Stomach (tissue), 4 donors: ENCODE data around the gene LRIG2.

Experiments used
- EP300 ChIP-seq: sonication (generic); formaldehyde crosslinking; IDR thresholded peaks from one replicate; pipeline ENCODE4 v1.6.1; 2017; ENCODE audit warnings: antibody characterized with exemption
- TF ChIP-seq, protein P1 (sequence below), 7 experiments: fragments of 450-650 bp in 4 of 7; fragments of 200-600 bp in 3 of 7; sonication (generic) in 3 of 7; IDR thresholded peaks; one replicate each; pipeline ENCODE4 v1.5.1; 2016 to 2019; ENCODE audit warnings: antibody characterized with exemption in 7 of 7, control low read depth in 2 of 7, mild to moderate bottlenecking in 1 of 7

DNA sequence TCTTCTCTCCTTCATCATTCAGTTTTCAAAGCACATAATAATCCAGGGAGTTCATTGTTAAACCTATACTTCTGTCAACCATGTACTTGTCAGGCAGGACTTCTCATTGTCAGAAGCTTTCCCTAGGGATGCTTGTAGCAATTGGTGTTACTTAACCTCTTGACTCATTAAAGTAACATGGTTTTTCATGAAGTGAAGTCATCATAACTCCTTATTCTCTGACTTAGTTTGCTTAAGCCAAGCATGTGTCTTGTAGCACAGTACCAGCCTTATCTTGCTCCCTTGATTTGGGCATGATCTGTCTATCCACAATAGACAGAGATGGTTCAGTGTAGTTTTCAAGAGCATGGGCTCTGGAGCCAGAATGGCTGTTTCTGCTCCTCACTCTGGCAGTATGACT, 45.3 kb downstream of the LRIG2 start:
- TF ChIP-seq, protein P1, sequence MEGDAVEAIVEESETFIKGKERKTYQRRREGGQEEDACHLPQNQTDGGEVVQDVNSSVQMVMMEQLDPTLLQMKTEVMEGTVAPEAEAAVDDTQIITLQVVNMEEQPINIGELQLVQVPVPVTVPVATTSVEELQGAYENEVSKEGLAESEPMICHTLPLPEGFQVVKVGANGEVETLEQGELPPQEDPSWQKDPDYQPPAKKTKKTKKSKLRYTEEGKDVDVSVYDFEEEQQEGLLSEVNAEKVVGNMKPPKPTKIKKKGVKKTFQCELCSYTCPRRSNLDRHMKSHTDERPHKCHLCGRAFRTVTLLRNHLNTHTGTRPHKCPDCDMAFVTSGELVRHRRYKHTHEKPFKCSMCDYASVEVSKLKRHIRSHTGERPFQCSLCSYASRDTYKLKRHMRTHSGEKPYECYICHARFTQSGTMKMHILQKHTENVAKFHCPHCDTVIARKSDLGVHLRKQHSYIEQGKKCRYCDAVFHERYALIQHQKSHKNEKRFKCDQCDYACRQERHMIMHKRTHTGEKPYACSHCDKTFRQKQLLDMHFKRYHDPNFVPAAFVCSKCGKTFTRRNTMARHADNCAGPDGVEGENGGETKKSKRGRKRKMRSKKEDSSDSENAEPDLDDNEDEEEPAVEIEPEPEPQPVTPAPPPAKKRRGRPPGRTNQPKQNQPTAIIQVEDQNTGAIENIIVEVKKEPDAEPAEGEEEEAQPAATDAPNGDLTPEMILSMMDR (IDR thresholded peaks at IDR 0.05), result no peak
- TF ChIP-seq EP300, result no peak
